Transverse colon (tissue), 4 donors: Measurements from ENCODE around the gene CD96.

Experiments used
- CTCF ChIP-seq, 5 experiments: fragments of 200-600 bp in 3 of 5; fragments of 450-650 bp in 2 of 5; sonication (generic) in 3 of 5; IDR thresholded peaks; 1 replicate in 2 of 5; 2 replicates in 3 of 5; pipeline ENCODE4 v1.5.1; 2016 to 2017; ENCODE audit warnings: antibody characterized with exemption in 5 of 5, inconsistent platforms in 3 of 5, mild to moderate bottlenecking in 2 of 5, moderate library complexity in 1 of 5
- EP300 ChIP-seq: sonication (generic); formaldehyde crosslinking; IDR thresholded peaks from one replicate; pipeline ENCODE4 v1.6.1; 2017; ENCODE audit warnings: antibody characterized with exemption, low read depth
- POLR2A ChIP-seq: fragments of 450-650 bp; IDR thresholded peaks from one replicate; pipeline ENCODE4 v1.6.1; 2016; ENCODE audit warnings: antibody characterized with exemption, mild to moderate bottlenecking, moderate library complexity
- POLR2AphosphoS5 ChIP-seq, 3 donors: sonication (generic); formaldehyde crosslinking; IDR thresholded peaks; one replicate each; pipeline ENCODE4 v1.6.1; 2016; ENCODE audit warnings: antibody characterized with exemption in 3 of 3

DNA sequence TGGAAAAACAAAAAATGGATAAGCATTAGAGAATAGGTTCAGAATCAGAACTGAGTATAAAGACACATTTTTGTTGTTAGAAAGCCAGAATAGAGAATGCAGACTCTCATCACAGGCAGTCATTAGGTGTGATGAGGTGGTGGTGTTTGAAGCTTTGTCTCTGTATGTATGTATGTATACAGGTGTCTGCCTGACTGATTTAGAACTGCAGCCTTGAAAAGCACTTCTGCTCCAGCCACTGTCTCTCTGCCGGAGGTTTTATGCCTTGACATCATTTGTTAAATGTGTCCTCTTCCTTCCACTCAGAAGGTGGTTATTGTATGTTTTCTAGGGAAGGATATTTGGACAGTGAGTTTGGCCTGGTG is 133.8 kb downstream of the CD96 start:
- TF ChIP-seq POLR2A (no peak), CTCF (IDR thresholded peaks at IDR 0.05) (no peak), POLR2AphosphoS5 (IDR thresholded peaks at IDR 0.05) (no peak), EP300 (no peak)
